ENCODE data around the gene ARMC5.
A peak's percentile ranks its signal among the peaks of the same experiment; 100 is the strongest.
"Not testable (repeated sequence)": the region's sequence is repeated elsewhere in the genome, so short reads cannot be mapped to it uniquely, and the experiment has no call there.

The ARMC5 gene

GRCh38 chr16:31435341-31436220 lies 23.7 kb upstream of the ARMC5 start:
- no peak for DNase-seq (ENCODE audit: low read depth)

GRCh38 chr16:31436221-31437045 lies 22.9 kb upstream of the ARMC5 start:
- DNase-seq (ENCODE audit: low read depth) = no peak

GRCh38 chr16:31438414-31438813 lies 20.9 kb upstream of the ARMC5 start:
- no peak for DNase-seq (ENCODE audit: low read depth)

DNA sequence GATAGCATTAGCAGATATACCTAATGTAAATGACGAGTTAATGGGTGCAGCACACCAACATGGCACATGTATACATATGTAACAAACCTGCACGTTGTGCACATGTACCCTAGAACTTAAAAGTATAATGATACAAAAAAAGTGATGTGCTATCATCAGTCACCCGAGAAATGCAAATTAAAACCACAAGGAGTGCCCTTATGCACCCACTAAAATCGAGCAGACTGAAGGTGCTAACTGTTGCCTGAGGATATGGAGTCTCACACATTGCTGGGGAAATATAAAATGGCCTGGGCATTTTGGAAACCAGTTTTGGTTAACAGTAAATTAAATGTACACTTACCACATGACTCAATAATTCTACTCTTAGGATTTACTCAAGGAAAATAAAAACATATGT lies 20.3 kb upstream of the ARMC5 start:
- DNase-seq (ENCODE audit: low read depth) = not testable (repeated sequence)

DNA sequence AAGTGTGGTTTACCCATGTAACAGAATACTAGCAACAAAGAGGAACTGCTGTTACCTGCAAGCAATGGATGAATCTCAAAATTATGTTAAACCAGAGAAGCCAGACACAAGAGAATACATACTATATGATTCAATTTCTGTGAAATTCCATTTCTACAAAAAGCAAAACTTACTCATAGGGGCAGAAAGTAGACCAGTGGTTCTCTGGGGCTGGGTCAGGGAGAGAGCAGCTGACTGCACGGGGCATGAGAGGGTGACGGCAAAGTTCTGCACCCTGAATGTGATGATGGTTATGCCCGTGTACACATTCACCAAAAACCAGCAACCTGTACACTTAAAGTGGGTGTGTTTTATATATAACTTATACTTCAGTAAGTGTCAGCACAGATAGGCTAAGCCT lies 19.8 kb upstream of the ARMC5 start:
- no peak for DNase-seq (ENCODE audit: low read depth)

GRCh38 chr16:31440516-31441184 lies 18.7 kb upstream of the ARMC5 start:
- peak; percentile 54 for DNase-seq (ENCODE audit: low read depth)

GRCh38 chr16:31441956-31442355 lies 17.3 kb upstream of the ARMC5 start:
- DNase-seq (ENCODE audit: low read depth) = no peak

DNA sequence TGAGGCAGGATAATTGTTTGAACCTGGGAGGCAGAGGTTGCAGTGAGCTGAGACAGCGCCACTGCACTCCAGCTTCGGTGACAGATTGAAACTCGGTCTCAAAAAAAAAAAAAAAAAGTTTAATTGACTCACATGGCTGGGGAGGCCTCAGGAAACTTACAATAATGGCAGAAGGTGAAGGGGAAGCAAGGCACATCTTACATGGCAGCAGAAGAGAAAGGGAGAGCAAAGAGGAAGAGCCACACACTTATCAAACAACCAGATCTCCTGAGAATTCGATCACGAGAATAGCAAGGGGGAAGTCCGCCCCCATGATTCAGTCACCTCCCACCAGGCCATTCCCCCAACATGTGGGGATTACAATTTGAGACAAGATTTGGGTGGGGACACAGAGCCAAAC lies 13.4 kb upstream of the ARMC5 start:
- DNase-seq (ENCODE audit: low read depth) = not testable (repeated sequence)

GRCh38 chr16:31451201-31451600 lies 8.1 kb upstream of the ARMC5 start:
- DNase-seq (ENCODE audit: low read depth) = no peak

- DNase-seq (ENCODE audit: low read depth) = peak; percentile 82
Observed at GRCh38 chr16:31451681-31452351, 7.5 kb upstream of the ARMC5 start.

DNA sequence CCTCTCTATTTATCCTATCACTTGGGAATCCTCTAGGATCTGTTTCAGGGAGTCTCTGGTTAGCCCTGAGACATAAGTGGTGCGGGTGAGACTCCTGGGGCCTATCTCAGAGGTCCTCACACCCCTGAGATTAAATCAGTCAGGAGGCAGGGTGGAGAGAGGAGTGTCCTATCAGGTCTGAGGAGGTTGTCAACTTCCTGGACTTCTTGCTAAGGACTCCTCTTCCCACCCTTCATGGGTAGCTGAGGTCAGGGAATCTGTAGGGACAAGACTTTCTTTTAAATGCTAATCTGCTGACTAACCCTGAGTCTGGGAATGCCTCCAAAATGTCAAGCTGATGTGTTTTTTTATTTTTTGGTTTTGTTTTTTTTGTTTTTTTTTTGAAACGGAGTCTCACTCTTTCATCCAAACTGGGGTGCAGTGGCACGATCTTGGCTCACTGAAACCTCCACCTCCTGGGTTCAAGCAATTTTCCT lies 6.6 kb upstream of the ARMC5 start:
- DNase-seq (ENCODE audit: low read depth) = peak; percentile 97

DNA sequence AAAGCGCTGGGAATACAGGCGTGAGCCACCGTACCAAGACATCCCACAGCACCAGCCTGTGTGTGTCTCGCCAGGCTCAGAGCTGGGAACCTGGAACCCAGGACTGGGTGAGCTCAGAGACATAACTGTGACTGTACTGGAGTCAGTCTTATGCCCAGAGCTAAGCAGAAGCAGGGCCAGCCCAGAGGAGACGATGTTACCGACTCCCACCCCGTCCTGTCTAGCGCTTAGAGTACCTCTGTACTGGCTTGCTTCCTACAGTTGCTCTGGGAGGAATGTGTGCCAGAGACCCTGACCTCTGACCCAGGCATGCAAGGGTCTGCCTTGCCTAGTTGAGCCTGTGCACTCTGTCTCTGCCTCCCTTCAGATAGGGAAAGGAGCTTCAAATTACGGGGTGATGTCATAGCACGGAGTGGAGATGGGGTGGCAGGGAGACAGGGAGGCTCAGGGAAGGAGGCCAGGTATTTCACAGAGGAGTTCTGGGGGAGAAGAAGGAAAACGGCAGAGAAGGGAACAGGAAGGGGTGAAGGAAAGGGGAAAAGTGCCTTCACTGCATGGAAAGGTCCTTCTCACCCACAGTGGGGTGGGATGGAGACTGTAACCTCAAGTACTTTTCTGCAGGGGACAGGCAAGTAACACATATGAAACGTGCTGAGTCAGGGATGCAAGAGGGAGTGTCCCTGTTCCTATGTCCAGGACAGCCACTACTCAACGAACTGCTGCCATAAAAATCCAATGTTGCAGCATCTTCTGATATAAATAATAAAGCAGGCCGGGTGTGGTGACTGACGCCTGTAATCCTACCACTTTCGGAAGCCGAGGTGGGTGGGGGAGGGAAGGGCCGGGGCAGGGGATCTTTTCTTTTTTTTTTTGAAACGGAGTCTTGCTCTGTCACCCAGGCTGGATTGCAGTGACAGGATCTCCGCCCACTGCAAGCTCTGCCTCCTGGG lies 5.8 kb upstream of the ARMC5 start:
- peak; percentile 75 for DNase-seq (ENCODE audit: low read depth)

GRCh38 chr16:31455601-31456314 lies 3.5 kb upstream of the ARMC5 start:
- DNase-seq (ENCODE audit: low read depth) = peak; percentile 31

GRCh38 chr16:31456988-31457360 lies 2.3 kb upstream of the ARMC5 start:
- DNase-seq (ENCODE audit: low read depth) = peak; percentile 21

GRCh38 chr16:31458073-31458843 lies 1.0 kb upstream of the ARMC5 start:
- DNase-seq (ENCODE audit: low read depth) = peak; percentile 69

DNA sequence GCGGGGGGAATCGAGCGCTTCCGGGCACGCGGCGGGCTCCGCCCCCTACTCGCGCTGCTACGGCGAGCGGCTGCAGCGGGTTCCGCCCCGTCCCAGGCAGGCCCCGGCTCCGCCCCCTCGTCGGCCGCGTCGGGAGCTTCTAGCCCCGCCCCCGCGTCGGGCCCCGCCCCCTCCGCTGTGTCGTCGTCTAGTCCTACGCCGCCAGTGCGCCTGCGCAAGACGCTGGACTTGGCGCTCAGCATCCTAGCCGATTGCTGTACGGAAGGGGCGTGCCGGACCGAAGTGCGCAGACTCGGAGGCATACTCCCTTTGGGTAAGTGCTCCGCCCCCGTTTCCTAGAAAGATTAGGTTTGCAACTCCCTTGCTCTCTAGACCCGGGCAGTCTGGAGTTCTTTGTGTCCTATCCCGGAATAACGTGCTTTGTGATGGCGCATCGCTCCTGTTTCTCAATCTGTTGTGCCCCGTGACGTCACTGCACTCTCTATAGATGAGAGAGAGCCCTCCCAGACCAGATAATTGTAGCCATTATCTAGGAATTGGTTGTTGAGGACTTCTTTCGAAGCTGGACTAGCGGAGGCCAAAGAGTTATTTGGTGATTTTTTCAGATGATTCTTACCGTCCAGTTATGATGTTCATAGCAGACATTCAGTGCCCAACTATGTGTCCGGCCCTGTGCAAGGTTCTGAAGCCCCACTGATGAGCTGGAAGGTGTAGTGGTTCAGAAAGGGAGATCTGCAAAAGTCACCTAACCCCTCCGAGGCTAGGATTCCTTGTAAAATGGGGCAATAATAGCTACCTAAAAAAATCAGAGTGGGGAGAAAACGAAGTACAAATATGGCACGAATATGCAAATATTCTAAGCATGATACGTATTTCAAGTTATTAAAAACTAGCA lies 633 bp downstream of the ARMC5 start:
- peak; percentile 100 for DNase-seq (ENCODE audit: low read depth)

DNA sequence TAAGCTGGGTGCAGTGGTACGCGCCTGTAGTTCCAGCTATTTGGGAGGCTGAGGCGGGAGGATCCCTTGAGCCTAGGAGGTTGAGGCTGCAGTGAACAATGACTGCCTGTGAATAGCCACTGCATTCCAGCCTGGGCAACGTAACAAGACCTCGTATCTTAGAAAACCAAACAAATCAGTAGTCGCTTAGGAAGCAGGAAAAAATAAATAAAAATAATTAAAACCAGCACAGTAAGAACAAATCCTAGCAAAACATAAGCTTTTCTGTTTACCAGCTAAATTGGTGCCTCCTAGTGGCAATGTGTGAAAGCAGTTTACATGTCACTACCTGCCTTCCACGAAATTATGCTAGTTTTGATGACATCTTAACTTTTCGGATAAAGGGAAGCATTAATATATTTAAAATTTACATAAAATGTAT lies 1.3 kb downstream of the ARMC5 start:
- peak; percentile 76 for DNase-seq (ENCODE audit: low read depth)

Measured in EH (cell line).